ENCODE results near the gene TENT4A.

The TENT4A gene

GRCh38 chr5:6734243-6734700 is 21.0 kb downstream of the TENT4A start:
- DNase-seq: no peak

DNA sequence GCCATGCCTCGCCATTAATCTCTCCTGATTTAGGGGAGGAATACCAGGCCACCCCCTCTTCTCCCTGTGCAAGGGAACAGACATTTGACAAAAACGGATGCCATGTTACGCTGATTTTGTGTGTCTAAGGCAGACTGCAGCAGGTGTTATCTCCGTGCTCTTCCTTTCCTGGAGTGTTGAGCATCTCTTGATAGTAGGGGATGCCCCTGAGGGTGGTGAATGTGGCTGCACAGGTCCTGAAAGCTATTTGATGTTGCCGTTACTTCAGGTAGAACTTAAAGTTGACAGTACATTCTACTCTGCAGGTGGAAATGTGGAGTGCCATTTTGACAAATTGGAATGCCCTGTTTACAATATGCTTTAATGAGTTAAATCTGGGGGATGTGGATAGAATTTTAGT is 21.5 kb downstream of the TENT4A start:
- no peak for DNase-seq

- DNase-seq: no peak
Measured at GRCh38 chr5:6736106-6736505, 22.9 kb downstream of the TENT4A start.

DNA sequence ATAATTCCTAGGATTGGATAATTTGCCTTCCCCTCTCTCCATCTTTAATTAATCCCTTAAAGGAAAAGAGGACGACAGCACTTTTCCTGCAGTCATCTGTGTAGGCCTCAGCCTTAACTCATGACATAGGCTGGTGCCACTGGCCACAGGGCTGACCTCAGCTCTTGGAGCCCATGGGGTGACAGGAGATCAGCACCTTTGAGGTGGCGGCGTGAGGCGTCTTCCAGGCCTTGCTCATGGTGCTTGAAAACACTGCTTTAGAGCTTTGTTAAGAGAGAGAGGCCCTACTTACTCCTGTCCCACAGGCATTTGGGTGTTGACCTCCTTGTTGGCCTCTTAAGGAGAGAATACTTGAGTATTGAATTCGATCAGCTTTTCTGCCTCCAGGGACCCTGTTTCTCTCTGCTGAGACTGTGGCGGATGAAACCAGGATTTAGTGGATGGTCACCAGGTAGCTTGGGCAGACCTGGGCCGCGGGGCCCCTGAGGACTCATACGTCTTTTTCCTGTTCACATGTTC is 23.4 kb downstream of the TENT4A start:
- DNase-seq: no peak

- DNase-seq: no peak
Measured at GRCh38 chr5:6737043-6737941, 24.1 kb downstream of the TENT4A start.

DNA sequence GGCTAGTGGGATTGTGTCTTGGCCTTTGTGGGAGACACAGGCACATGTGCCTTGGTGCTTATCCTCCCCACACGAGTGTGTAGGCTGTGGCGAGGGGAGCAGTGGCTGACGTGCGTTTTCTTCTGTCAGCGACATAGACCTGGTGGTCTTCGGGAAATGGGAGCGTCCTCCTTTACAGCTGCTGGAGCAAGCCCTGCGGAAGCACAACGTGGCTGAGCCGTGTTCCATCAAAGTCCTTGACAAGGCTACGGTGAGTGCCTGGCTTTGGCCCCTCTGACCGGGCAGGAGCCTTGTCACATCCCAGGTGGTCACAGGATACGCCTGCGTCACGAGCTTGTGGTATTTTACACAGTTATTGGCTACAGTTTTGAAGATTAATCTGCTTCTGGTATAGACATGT is 26.4 kb downstream of the TENT4A start:
- DNase-seq: no peak

GRCh38 chr5:6740586-6741150 is 27.4 kb downstream of the TENT4A start:
- no peak for DNase-seq

- no peak for DNase-seq
Measured at GRCh38 chr5:6742081-6742758, 29.0 kb downstream of the TENT4A start.

GRCh38 chr5:6743161-6743560 is 29.9 kb downstream of the TENT4A start:
- no peak for DNase-seq

- no peak for DNase-seq
Measured at GRCh38 chr5:6744841-6745705, 31.8 kb downstream of the TENT4A start.

- peak; percentile 63 for DNase-seq
Measured at GRCh38 chr5:6745706-6746222, 32.5 kb downstream of the TENT4A start.

- DNase-seq: no peak
Measured at GRCh38 chr5:6746244-6746643, 33.0 kb downstream of the TENT4A start.

DNA sequence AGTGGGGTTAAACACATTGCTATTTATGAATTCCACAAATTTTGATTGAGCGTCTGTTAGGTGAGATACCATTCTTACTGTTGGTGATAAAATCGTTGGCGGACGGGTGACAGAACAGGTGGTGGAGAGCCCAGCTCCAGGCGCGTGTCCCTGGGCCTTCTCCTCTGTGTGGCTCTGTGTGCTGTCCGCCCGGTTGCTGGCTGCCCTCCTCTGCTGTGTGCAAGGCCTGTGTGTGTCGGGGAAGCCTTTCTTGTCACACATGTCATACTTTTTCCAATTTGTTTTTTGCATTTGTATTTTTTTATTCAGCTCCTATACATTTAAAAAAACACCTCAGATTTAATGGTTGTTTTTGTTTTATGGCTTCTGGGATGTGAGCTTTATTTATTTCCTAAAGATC is 33.9 kb downstream of the TENT4A start:
- no peak for DNase-seq

- DNase-seq: no peak
Measured at GRCh38 chr5:6748142-6748541, 34.9 kb downstream of the TENT4A start.

DNA sequence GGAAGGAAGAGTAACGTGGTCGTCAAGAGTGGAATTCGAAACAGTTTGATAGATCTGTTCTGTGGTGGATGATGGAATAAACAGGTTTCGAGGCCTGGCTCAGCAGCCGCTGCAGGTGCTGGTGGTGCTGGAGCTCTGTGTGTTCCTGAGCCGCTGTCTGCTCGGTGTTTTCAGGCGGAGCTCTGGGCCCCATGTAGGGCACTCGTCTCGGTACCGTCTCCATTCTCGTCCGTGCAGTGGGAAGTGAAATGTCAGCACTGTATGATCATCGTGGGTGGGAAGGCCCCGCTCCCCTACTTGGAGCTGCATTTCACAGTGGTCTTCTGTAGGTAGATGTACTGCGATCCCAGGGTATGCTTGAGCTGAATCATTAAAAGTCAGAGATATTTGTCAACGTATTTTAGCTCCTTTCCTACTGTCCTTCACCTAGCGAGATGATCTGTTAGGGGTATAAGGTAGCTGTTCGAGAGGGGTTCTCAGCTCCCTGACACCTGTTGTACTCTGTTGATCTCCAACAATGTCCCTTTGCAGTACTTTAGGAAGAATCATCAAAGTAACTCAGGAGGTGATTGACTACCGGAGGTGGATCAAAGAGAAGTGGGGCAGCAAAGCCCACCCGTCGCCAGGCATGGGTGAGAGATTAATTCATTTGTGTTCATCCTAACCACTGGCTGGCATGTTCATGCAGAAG is 35.9 kb downstream of the TENT4A start:
- no peak for DNase-seq

DNA sequence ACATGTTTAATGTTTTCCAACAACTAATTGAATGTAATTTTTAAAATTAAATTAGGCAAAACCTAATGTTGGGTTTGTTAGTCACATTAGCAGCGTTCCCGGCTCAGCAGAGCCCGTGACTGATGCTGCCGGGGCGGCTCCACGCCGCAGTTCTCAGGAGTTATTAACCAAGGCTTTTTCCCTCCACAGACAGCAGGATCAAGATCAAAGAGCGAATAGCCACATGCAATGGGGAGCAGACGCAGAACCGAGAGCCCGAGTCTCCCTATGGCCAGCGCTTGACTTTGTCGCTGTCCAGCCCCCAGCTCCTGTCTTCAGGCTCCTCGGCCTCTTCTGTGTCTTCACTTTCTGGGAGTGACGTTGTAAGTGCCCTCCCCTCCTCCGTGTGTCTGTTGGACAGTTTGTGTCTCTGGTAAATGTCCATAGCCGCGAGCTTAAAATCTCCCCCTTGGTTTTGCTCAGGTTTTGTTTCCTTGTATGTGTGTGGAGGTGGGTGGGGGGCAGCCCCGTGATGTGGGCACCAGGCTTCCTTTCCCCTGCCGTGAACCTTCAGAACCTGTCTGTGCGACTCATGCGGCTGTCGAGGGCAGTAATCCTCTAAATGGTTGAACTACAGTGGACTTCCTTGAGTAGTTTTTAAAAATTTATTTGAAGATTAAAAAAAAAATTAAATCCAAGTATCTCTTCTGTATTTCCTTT is 37.1 kb downstream of the TENT4A start:
- DNase-seq: no peak

DNA sequence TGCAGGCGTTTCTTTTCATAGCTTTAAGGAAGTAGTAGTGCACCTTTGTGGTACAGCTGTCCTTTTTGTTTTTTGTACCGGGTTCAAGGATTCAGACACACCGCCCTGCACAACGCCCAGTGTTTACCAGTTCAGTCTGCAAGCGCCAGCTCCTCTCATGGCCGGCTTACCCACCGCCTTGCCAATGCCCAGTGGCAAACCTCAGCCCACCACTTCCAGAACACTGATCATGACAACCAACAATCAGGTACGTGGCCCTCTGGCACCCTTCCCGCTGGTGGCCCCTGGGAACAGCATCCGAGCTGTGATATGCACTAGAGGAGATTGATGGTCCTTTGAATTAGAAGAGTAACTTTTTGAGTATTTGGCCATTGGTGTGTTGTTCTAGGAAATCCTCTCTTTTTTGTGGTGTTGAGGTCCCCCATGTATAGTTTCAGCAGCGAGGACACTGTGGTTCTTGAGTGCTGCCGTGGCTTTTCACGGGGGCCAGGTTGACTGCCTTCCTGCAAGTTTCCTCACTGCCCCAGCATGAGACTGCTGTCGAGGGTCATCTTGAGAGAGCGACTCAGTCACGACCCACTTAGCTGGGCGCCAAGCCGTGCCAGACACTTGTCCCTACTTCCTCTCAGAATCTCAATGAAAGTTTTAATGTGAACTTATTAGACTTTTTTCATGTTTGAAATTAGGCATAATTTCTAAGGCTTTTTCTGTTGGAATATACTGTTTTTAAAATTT is 37.9 kb downstream of the TENT4A start:
- no peak for DNase-seq

GRCh38 chr5:6752236-6752635 is 39.0 kb downstream of the TENT4A start:
- DNase-seq: no peak

DNA sequence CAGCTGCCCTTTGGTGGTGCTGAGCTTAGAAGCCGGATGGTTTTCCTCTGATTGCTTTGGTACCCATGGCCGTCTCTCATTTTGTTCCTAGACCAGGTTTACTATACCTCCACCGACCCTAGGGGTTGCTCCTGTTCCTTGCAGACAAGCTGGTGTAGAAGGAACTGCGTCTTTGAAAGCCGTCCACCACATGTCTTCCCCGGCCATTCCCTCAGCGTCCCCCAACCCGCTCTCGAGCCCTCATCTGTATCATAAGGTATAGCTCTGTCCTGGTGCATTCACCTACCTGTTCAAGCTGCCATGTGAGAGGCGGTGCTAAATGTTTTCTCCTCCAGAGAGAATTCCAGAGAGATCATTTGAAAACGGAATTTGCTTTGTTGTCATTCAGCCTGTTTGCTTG is 39.5 kb downstream of the TENT4A start:
- no peak for DNase-seq

- no peak for DNase-seq
Measured at GRCh38 chr5:6753851-6754250, 40.6 kb downstream of the TENT4A start.
